Transverse colon (tissue), 4 donors: ENCODE results near the gene SLC4A2. TPM values are rescaled to one million over a fixed set of nuclear protein-coding genes. Genes with fewer than 3 reads are reported as not detected.

Experiments used
- DNase-seq: peaks from one replicate; pipeline ENCODE4 v3.0.0-alpha.2; 2019
- H3K27ac ChIP-seq, 4 donors: fragments of 200-600 bp; sonication (generic); 2 replicates each; pipeline ENCODE4 v1.5.1; 2016 to 2018; ENCODE audit warnings: inconsistent platforms in 4 of 4
- H3K27me3 ChIP-seq: fragments of 200-600 bp; sonication (generic); 2 replicates; pipeline ENCODE4 v1.5.1; 2017; ENCODE audit warnings: inconsistent platforms
- H3K36me3 ChIP-seq, 4 donors: fragments of 200-600 bp; sonication (generic); 2 replicates each; pipeline ENCODE4 v1.5.1; 2017 to 2019; ENCODE audit warnings: inconsistent platforms in 4 of 4
- H3K4me1 ChIP-seq, 4 donors: fragments of 200-600 bp; sonication (generic); 2 replicates each; pipeline ENCODE4 v1.5.1; 2017 to 2020; ENCODE audit warnings: inconsistent platforms in 4 of 4
- H3K4me3 ChIP-seq, 4 donors: fragments of 200-600 bp; sonication (generic); 1 replicate in 1 of 4; 2 replicates in 3 of 4; pipeline versions ENCODE4 v1.5.1 to v1.6.1; 2017 to 2019; ENCODE audit warnings: inconsistent platforms in 4 of 4
- H3K9me3 ChIP-seq, 2 donors: fragments of 200-600 bp; sonication (generic); 2 replicates each; pipeline ENCODE4 v1.5.1; 2017 to 2019; ENCODE audit warnings: inconsistent platforms in 2 of 2
- CTCF ChIP-seq, 5 experiments: fragments of 200-600 bp in 3 of 5; fragments of 450-650 bp in 2 of 5; sonication (generic) in 3 of 5; IDR thresholded peaks; 1 replicate in 2 of 5; 2 replicates in 3 of 5; pipeline ENCODE4 v1.5.1; 2016 to 2017; ENCODE audit warnings: antibody characterized with exemption in 5 of 5, inconsistent platforms in 3 of 5, mild to moderate bottlenecking in 2 of 5, moderate library complexity in 1 of 5
- EP300 ChIP-seq: sonication (generic); formaldehyde crosslinking; IDR thresholded peaks from one replicate; pipeline ENCODE4 v1.6.1; 2017; ENCODE audit warnings: antibody characterized with exemption, low read depth
- POLR2A ChIP-seq: fragments of 450-650 bp; IDR thresholded peaks from one replicate; pipeline ENCODE4 v1.6.1; 2016; ENCODE audit warnings: antibody characterized with exemption, mild to moderate bottlenecking, moderate library complexity
- POLR2AphosphoS5 ChIP-seq, 3 donors: sonication (generic); formaldehyde crosslinking; IDR thresholded peaks; one replicate each; pipeline ENCODE4 v1.6.1; 2016; ENCODE audit warnings: antibody characterized with exemption in 3 of 3
- WGBS, 2 donors: methylation state at CpG; one replicate each; pipeline ENCODE4 v1.1.5; 2018; ENCODE audit warnings: low coverage in 1 of 2; 5-methylcytosine and 5-hydroxymethylcytosine counted together
- in situ Hi-C, 4 donors: fragments of 200-750 bp; cut with MboI; loops; one replicate each; pipeline versions ENCODE4 v1.15.0 to v1.15.1; 2017; ENCODE audit warnings: low sequenced_read_pairs in 3 of 4, low pct_ligation_motif_present in 1 of 4, low pct_unique_long_range_greater_than_20kb in 1 of 4
- intact Hi-C: fragments of 100-400 bp; cut with DNase I; formaldehyde crosslinking; loops from one replicate; pipeline ENCODE4 v1.15.1; 2023; ENCODE audit warnings: low total_unique reads
- total RNA-seq, 4 donors: library from RNA; depleted of rRNA; stranded (reverse); fragments of >200 nt; gene quantifications; one replicate each; pipeline ENCODE4 v1.1.0, GENCODE V29; 2016

Gene SLC4A2
- total RNA-seq, 4 donors from 2014 or later: 61.7 to 464 (median 83.2) TPM

- no peak for DNase-seq
- no peak for TF ChIP-seq POLR2AphosphoS5 (IDR thresholded peaks at IDR 0.05)
- TF ChIP-seq EP300: no peak
- TF ChIP-seq CTCF (IDR thresholded peaks at IDR 0.05): no peak
- no peak for TF ChIP-seq POLR2A
- intact Hi-C loops (no loop called here), in situ Hi-C loops (no loop called here)
- 86 to 88% methylated on average over 7 to 12 of the region's 12 CpGs for WGBS, 2 donors
- no peak overlapping the region for H3K4me3 ChIP-seq
- peaks cover 0 to 7% (median 5%) of the 10 kb centered on the region in 4 donors for H3K4me1 ChIP-seq
- no peaks in the 10 kb centered on the region for H3K9me3 ChIP-seq
- H3K27ac ChIP-seq: no peak overlapping the region
- H3K27me3 ChIP-seq: no peaks in the 10 kb centered on the region
- H3K36me3 ChIP-seq: peaks cover 0 to 72% (median 20%) of the 10 kb centered on the region in 4 donors
Observed at GRCh38 chr7:151068069-151068773, 8.8 kb downstream of the SLC4A2 start.

GRCh38 chr7:151069841-151070573, 10.6 kb downstream of the SLC4A2 start:
- WGBS, 2 donors: 87% methylated on average over 16 of the region's 17 CpGs; no CpG with 5 or more reads in 1 of the 2 donors
- Histone ChIP-seq H3K4me3 (no peak overlapping the region), H3K27me3 (no peaks in the 10 kb centered on the region), H3K4me1 (no peaks in the 10 kb centered on the region), H3K9me3 (no peaks in the 10 kb centered on the region), H3K27ac (no peak overlapping the region), H3K36me3 (peaks cover 0 to 81% (median 28%) of the 10 kb centered on the region in 4 donors)
- in situ Hi-C loops (no loop called here), intact Hi-C loops (loop anchor here (5.0 kb wide), 1 partner anchor 1543 kb away; no protein-coding TSS in a partner anchor)
- TF ChIP-seq CTCF (IDR thresholded peaks at IDR 0.05) (no peak), EP300 (no peak), POLR2A (no peak), POLR2AphosphoS5 (IDR thresholded peaks at IDR 0.05) (no peak)
- DNase-seq: no peak

- no peaks in the 10 kb centered on the region for H3K27me3 ChIP-seq
- no peaks in the 10 kb centered on the region for H3K4me1 ChIP-seq
- 94% methylated on average over 14 of the region's 15 CpGs; no CpG with 5 or more reads in 1 of the 2 donors for WGBS, 2 donors
- H3K27ac ChIP-seq: no peak overlapping the region
- TF ChIP-seq POLR2A (no peak), CTCF (IDR thresholded peaks at IDR 0.05) (no peak), POLR2AphosphoS5 (IDR thresholded peaks at IDR 0.05) (no peak)
- intact Hi-C loops: loop anchor here (5.0 kb wide), 1 partner anchor 1543 kb away; no protein-coding TSS in a partner anchor
- no peaks in the 10 kb centered on the region for H3K9me3 ChIP-seq
- in situ Hi-C loops: no loop called here
- H3K36me3 ChIP-seq: peaks cover 0 to 79% (median 31%) of the 10 kb centered on the region in 4 donors
- no peak for DNase-seq
- no peak overlapping the region for H3K4me3 ChIP-seq
Observed at GRCh38 chr7:151070574-151070960, 11.2 kb downstream of the SLC4A2 start.
